Uterus (tissue), 2 donors: ENCODE results near the gene PI4K2A.

Source experiments
- POLR2A ChIP-seq, 2 donors: fragments of 450-650 bp; IDR thresholded peaks; one replicate each; pipeline ENCODE4 v1.6.1; 2016; ENCODE audit warnings: antibody characterized with exemption in 2 of 2, mild to moderate bottlenecking in 1 of 2, moderate library complexity in 1 of 2
- TF ChIP-seq, protein P1 (sequence below), 4 experiments: fragments of 200-600 bp in 2 of 4; fragments of 450-650 bp in 2 of 4; sonication (generic) in 2 of 4; IDR thresholded peaks; one replicate each; pipeline ENCODE4 v1.5.1; 2016 to 2019; ENCODE audit warnings: antibody characterized with exemption in 4 of 4, mild to moderate bottlenecking in 2 of 4, moderate library complexity in 1 of 4

DNA sequence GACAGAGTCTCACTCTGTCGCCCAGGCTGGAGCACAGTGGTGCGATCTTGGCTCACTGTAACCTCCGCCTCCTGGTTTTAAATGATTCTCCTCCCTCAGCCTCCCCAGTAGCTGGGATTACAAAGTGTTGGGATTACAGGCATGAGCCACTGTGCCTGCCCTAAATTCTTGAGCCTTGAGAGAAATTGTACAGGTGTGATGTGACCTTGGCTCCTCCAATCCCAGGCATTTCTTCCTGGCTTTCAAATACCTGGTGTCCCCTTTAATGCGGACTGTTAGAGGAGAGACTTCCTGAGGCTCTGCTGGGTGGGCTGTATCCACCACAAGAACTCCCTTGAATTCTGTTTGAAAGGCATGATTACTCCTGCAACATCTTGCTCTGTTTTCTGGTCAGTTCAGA lies 22.2 kb upstream of the PI4K2A start:
- TF ChIP-seq, protein P1, sequence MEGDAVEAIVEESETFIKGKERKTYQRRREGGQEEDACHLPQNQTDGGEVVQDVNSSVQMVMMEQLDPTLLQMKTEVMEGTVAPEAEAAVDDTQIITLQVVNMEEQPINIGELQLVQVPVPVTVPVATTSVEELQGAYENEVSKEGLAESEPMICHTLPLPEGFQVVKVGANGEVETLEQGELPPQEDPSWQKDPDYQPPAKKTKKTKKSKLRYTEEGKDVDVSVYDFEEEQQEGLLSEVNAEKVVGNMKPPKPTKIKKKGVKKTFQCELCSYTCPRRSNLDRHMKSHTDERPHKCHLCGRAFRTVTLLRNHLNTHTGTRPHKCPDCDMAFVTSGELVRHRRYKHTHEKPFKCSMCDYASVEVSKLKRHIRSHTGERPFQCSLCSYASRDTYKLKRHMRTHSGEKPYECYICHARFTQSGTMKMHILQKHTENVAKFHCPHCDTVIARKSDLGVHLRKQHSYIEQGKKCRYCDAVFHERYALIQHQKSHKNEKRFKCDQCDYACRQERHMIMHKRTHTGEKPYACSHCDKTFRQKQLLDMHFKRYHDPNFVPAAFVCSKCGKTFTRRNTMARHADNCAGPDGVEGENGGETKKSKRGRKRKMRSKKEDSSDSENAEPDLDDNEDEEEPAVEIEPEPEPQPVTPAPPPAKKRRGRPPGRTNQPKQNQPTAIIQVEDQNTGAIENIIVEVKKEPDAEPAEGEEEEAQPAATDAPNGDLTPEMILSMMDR (IDR thresholded peaks at IDR 0.05), result no peak
- no peak for TF ChIP-seq POLR2A (IDR thresholded peaks at IDR 0.05)
